H9 (cell line): ENCODE data around the gene DDX28. TPM values are rescaled to one million over a fixed set of nuclear protein-coding genes. Genes with fewer than 3 reads are reported as not detected.

Experiments used
- DNase-seq: peaks from one replicate; pipeline ENCODE4 v3.0.0-alpha.2; 2017
- H2AFZ ChIP-seq: one replicate; pipeline ENCODE4 v1.6.1; 2013; ENCODE audit warnings: mild to moderate bottlenecking, low read length, control low read depth, moderate library complexity
- H2AK5ac ChIP-seq: 2 replicates; pipeline ENCODE4 v1.6.1; 2013; ENCODE audit warnings: low read length, control low read depth, mixed read lengths; ENCODE audit not compliant: insufficient read length
- H2BK120ac ChIP-seq: one replicate; pipeline ENCODE4 v1.6.1; 2013; ENCODE audit warnings: low read depth, mild to moderate bottlenecking, low read length, control low read depth, inconsistent platforms; ENCODE audit not compliant: poor library complexity, severe bottlenecking
- H2BK12ac ChIP-seq: 2 replicates; pipeline ENCODE4 v1.6.1; 2013; ENCODE audit warnings: low read length, control low read depth, mixed read lengths, low read depth; ENCODE audit not compliant: insufficient read length
- H2BK15ac ChIP-seq: 2 replicates; pipeline ENCODE4 v1.6.1; 2013; ENCODE audit warnings: low read depth, low read length, control low read depth
- H2BK20ac ChIP-seq: one replicate; pipeline ENCODE4 v1.6.1; 2013; ENCODE audit warnings: low read depth, mild to moderate bottlenecking, low read length, control low read depth, inconsistent platforms; ENCODE audit not compliant: poor library complexity, severe bottlenecking
- H2BK5ac ChIP-seq: 2 replicates; pipeline ENCODE4 v1.6.1; 2013; ENCODE audit warnings: low read length, control low read depth, mixed read lengths; ENCODE audit not compliant: insufficient read length
- H3K14ac ChIP-seq: 2 replicates; pipeline ENCODE4 v1.6.1; 2013; ENCODE audit warnings: low read length, control low read depth; ENCODE audit not compliant: insufficient read depth
- H3K18ac ChIP-seq: 2 replicates; pipeline ENCODE4 v1.6.1; 2013; ENCODE audit warnings: low read depth, mild to moderate bottlenecking, mixed read lengths, low read length, control low read depth; ENCODE audit not compliant: insufficient read length
- H3K23ac ChIP-seq: 2 replicates; pipeline ENCODE4 v1.6.1; 2013; ENCODE audit warnings: low read length, control low read depth, mixed read lengths, low read depth; ENCODE audit not compliant: insufficient read length
- H3K23me2 ChIP-seq: 2 replicates; pipeline ENCODE4 v1.6.1; 2013; ENCODE audit warnings: low read depth, mild to moderate bottlenecking, mixed read lengths, low read length, control low read depth; ENCODE audit not compliant: insufficient read length, poor library complexity, severe bottlenecking
- H3K27ac ChIP-seq: 2 replicates; pipeline ENCODE4 v1.5.1; 2013; ENCODE audit warnings: low read length, control low read depth, mixed read lengths, low read depth; ENCODE audit not compliant: insufficient read length
- H3K27me3 ChIP-seq: 2 replicates; pipeline ENCODE4 v1.6.1; 2013; ENCODE audit warnings: low read length, control low read depth, inconsistent platforms; ENCODE audit not compliant: insufficient read depth
- H3K4ac ChIP-seq: 2 replicates; pipeline ENCODE4 v1.6.1; 2013; ENCODE audit warnings: low read depth, mild to moderate bottlenecking, control low read depth, inconsistent platforms, low read length, moderate library complexity
- H3K4me1 ChIP-seq: 2 replicates; pipeline ENCODE4 v1.6.1; 2013; ENCODE audit warnings: low read length, control low read depth, inconsistent platforms; ENCODE audit not compliant: insufficient read depth
- H3K4me2 ChIP-seq: 2 replicates; pipeline ENCODE4 v1.6.1; 2013; ENCODE audit warnings: low read length, control low read depth, mixed read lengths; ENCODE audit not compliant: insufficient read length, insufficient read depth
- H3K56ac ChIP-seq: 2 replicates; pipeline ENCODE4 v1.6.1; 2013; ENCODE audit warnings: low read depth, mild to moderate bottlenecking, mixed read lengths, low read length, control low read depth; ENCODE audit not compliant: insufficient read length
- H3K79me1 ChIP-seq: 2 replicates; pipeline ENCODE4 v1.6.1; 2013; ENCODE audit warnings: low read depth, mild to moderate bottlenecking, moderate library complexity, low read length, control low read depth, inconsistent platforms; ENCODE audit not compliant: insufficient read depth, poor library complexity, severe bottlenecking
- H3K79me2 ChIP-seq: 2 replicates; pipeline ENCODE4 v1.6.1; 2013; ENCODE audit warnings: low read length, control low read depth, inconsistent platforms; ENCODE audit not compliant: insufficient read depth
- H3K9ac ChIP-seq: 2 replicates; pipeline ENCODE4 v1.6.1; 2013; ENCODE audit warnings: low read length, control low read depth, mixed read lengths; ENCODE audit not compliant: insufficient read length; ENCODE audit errors: extremely low read depth
- H3K9me3 ChIP-seq: one replicate; pipeline ENCODE4 v1.6.1; 2013; ENCODE audit warnings: low read depth, low read length, inconsistent platforms; ENCODE audit not compliant: control insufficient read depth
- H3T11ph ChIP-seq: one replicate; pipeline ENCODE4 v1.6.1; 2013; ENCODE audit warnings: mild to moderate bottlenecking, low read length, control low read depth, inconsistent platforms
- H4K20me1 ChIP-seq: one replicate; pipeline ENCODE4 v1.6.1; 2013; ENCODE audit not compliant: control insufficient read depth, insufficient read length, insufficient read depth
- H4K5ac ChIP-seq: 2 replicates; pipeline ENCODE4 v1.6.1; 2013; ENCODE audit warnings: low read depth, mild to moderate bottlenecking, mixed read lengths, low read length, control low read depth; ENCODE audit not compliant: insufficient read length
- H4K8ac ChIP-seq: replicated peaks from 2 replicates; pipeline ENCODE4 v1.6.1; 2013; ENCODE audit warnings: low read length, control low read depth, mixed read lengths, low read depth; ENCODE audit not compliant: insufficient read length
- H4K91ac ChIP-seq: 2 replicates; pipeline ENCODE4 v1.6.1; 2013; ENCODE audit warnings: low read depth, mild to moderate bottlenecking, moderate library complexity, mixed read lengths, low read length, control low read depth; ENCODE audit not compliant: insufficient read length
- H3K27ac Mint-ChIP-seq, 3 experiments: 2 replicates in 2 of 3; 3 replicates in 1 of 3; pipeline ENCODE4 v1.8.0; 2020 to 2021; ENCODE audit warnings: mixed read lengths in 3 of 3, mild to moderate bottlenecking in 1 of 3, moderate library complexity in 1 of 3
- H3K27me3 Mint-ChIP-seq: 2 replicates; pipeline ENCODE4 v1.8.0; 2021; ENCODE audit warnings: low read depth, mild to moderate bottlenecking, moderate library complexity, mixed read lengths
- H3K36me3 Mint-ChIP-seq, 3 experiments: 2 replicates in 2 of 3; 3 replicates in 1 of 3; pipeline ENCODE4 v1.8.0; 2020 to 2021; ENCODE audit warnings: low read depth in 3 of 3, mixed read lengths in 3 of 3; ENCODE audit not compliant: insufficient read depth in 1 of 3
- H3K4me1 Mint-ChIP-seq, 2 experiments: 2 replicates each; pipeline ENCODE4 v1.8.0; 2020; ENCODE audit warnings: mixed read lengths in 2 of 2
- H3K4me3 Mint-ChIP-seq, 2 experiments: 2 replicates in 1 of 2; 3 replicates in 1 of 2; pipeline ENCODE4 v1.8.0; 2020 to 2021; ENCODE audit warnings: mild to moderate bottlenecking in 2 of 2, mixed read lengths in 2 of 2, moderate library complexity in 1 of 2
- H3K9me3 Mint-ChIP-seq, 2 experiments: 2 replicates in 1 of 2; 3 replicates in 1 of 2; pipeline ENCODE4 v1.8.0; 2020; ENCODE audit warnings: mild to moderate bottlenecking in 2 of 2, mixed read lengths in 2 of 2, moderate library complexity in 1 of 2
- CTCF ChIP-seq: fragments of 200-600 bp; sonication (generic); conservative IDR thresholded peaks from 3 replicates; pipeline ENCODE4 v1.8.0; 2021; ENCODE audit warnings: antibody characterized with exemption, mild to moderate bottlenecking
- WGBS: extraction: QIAGEN DNeasy Blood & Tissue Kit; methylation state at CpG from one replicate; pipeline ENCODE4 v1.1.7; 2013; ENCODE audit warnings: missing lambda C conversion rate, low lambda C conversion rate, mixed read lengths; ENCODE audit not compliant: insufficient read length; ENCODE audit errors: extremely low coverage; 5-methylcytosine and 5-hydroxymethylcytosine counted together
- total RNA-seq: library from RNA; stranded (reverse); gene quantifications from 2 replicates; pipeline ENCODE4 v1.2.1, GENCODE V29; 2021

DDX28 gene
- total RNA-seq, 1 experiment from 2014 or later: 22.9 TPM

GRCh38 chr16:68071518-68071901 lies 48.5 kb upstream of the DDX28 start:
- H2AFZ ChIP-seq: no peak overlapping the region
- H3K9me3 ChIP-seq: no peaks in the 10 kb centered on the region
- no peaks in the 10 kb centered on the region for H3K27me3 ChIP-seq
- H3K9ac ChIP-seq: no peak overlapping the region
- H3K9me3 Mint-ChIP-seq: no peaks in the 10 kb centered on the region
- H2BK5ac ChIP-seq: no peak overlapping the region
- no peaks in the 10 kb centered on the region for H3K79me1 ChIP-seq
- no peak overlapping the region for H3K4ac ChIP-seq
- H3K23ac ChIP-seq: no peak overlapping the region
- H3K27ac ChIP-seq: no peak overlapping the region
- no peaks in the 10 kb centered on the region for H3K4me1 Mint-ChIP-seq
- WGBS: no CpG with 5 or more reads among the region's 1 CpG
- H3K4me3 Mint-ChIP-seq: no peak overlapping the region
- H3K14ac ChIP-seq: no peak overlapping the region
- no peaks in the 10 kb centered on the region for H4K20me1 ChIP-seq
- H3K36me3 Mint-ChIP-seq: peaks cover 22 to 63% (median 57%) of the 10 kb centered on the region in 3 experiments
- no peaks in the 10 kb centered on the region for H3K79me2 ChIP-seq
- no peak overlapping the region for H3K56ac ChIP-seq
- H3T11ph ChIP-seq: no peak overlapping the region
- no peak overlapping the region for H4K91ac ChIP-seq
- no peaks in the 10 kb centered on the region for H3K27me3 Mint-ChIP-seq
- H3K27ac Mint-ChIP-seq: no peak overlapping the region
- no peak for DNase-seq
- no peak overlapping the region for H4K8ac ChIP-seq
- H3K23me2 ChIP-seq: no peaks in the 10 kb centered on the region
- no peak overlapping the region for H4K5ac ChIP-seq
- H2BK12ac ChIP-seq: no peak overlapping the region
- H3K4me1 ChIP-seq: no peaks in the 10 kb centered on the region
- no peak overlapping the region for H2BK120ac ChIP-seq
- TF ChIP-seq CTCF: no peak
- H2BK15ac ChIP-seq: no peak overlapping the region
- no peak overlapping the region for H2BK20ac ChIP-seq
- no peak overlapping the region for H3K4me2 ChIP-seq
- H3K18ac ChIP-seq: no peak overlapping the region
- no peak overlapping the region for H2AK5ac ChIP-seq
